Measurements from ENCODE around the gene SCRN1.

The SCRN1 gene

GRCh38 chr7:29871787-29872398, 117.7 kb downstream of the SCRN1 start:
- TF ChIP-seq TAF1 (IDR thresholded peaks at IDR 0.05; ENCODE audit: borderline replicate concordance, insufficient read depth, low read length) (no peak), POLR2AphosphoS5 (IDR thresholded peaks at IDR 0.05; ENCODE audit: low read depth, low read length) (no peak), REST (IDR thresholded peaks at IDR 0.05; ENCODE audit: insufficient read depth in 1 of 2, low read depth in 2 of 2, low read length in 2 of 2) (no peak), SIN3A (IDR thresholded peaks at IDR 0.05; ENCODE audit: borderline replicate concordance, insufficient read depth, low read length) (no peak), FOXP2 (optimal IDR thresholded peaks at IDR 0.05; ENCODE audit: borderline replicate concordance, extremely low read depth, extremely low read length, insufficient read depth) (no peak)
